ENCODE results near the gene ARMC7. TPM values are rescaled to one million over a fixed set of nuclear protein-coding genes. Genes with fewer than 3 reads are reported as not detected.
A peak's percentile ranks its signal among the peaks of the same experiment; 100 is the strongest.

ARMC7 gene
- total and polyA plus RNA-seq, 2 of the 13 experiments (the other 11 are each of a cell fraction or from before 2014, with no cell fraction given): 3.9 to 4.2 TPM

DNA sequence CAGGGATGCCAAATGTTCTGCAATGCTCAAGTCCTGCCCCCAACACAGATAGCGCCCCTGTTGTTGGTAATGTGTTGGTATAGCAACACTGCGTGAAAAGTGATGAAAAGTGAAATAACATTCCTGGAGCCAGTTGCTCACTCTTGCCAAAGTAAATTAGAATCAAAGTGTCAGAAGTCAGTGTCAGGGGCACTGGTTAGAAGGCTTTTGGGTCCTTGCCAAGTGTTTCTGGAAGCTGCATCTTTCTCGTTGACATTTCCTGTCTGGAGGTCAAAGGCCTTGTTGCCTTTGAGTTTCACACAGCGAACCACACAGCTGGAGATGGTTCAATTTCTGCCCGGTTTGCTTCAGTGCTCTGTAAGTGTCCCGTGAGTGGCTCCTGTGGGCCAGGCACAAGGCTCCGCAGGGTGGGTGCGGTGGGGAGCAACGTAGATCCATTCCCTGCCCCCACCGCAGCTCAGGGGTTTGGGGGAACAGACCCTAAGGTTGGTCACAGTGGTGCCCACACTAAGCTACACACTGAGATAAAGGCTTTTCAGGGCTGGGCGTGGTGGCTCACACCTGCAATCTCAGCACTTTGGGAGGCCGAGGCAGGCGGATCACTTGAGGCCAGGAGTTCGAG, 25.6 kb upstream of the ARMC7 start (continued):
- TF ChIP-seq, protein P1, sequence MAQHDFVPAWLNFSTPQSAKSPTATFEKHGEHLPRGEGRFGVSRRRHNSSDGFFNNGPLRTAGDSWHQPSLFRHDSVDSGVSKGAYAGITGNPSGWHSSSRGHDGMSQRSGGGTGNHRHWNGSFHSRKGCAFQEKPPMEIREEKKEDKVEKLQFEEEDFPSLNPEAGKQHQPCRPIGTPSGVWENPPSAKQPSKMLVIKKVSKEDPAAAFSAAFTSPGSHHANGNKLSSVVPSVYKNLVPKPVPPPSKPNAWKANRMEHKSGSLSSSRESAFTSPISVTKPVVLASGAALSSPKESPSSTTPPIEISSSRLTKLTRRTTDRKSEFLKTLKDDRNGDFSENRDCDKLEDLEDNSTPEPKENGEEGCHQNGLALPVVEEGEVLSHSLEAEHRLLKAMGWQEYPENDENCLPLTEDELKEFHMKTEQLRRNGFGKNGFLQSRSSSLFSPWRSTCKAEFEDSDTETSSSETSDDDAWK (CRISPR knock-in tag; IDR thresholded peaks at IDR 0.05): no peak
- TF ChIP-seq, protein P2, sequence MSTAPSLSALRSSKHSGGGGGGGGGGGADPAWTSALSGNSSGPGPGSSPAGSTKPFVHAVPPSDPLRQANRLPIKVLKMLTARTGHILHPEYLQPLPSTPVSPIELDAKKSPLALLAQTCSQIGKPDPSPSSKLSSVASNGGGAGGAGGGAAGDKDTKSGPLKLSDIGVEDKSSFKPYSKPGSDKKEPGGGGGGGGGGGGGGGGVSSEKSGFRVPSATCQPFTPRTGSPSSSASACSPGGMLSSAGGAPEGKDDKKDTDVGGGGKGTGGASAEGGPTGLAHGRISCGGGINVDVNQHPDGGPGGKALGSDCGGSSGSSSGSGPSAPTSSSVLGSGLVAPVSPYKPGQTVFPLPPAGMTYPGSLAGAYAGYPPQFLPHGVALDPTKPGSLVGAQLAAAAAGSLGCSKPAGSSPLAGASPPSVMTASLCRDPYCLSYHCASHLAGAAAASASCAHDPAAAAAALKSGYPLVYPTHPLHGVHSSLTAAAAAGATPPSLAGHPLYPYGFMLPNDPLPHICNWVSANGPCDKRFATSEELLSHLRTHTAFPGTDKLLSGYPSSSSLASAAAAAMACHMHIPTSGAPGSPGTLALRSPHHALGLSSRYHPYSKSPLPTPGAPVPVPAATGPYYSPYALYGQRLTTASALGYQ (CRISPR knock-in tag; IDR thresholded peaks at IDR 0.05): peak; percentile 73; the same call in 1 of the 2 replicates
- TF ChIP-seq ZNF558 (CRISPR knock-in tag; IDR thresholded peaks at IDR 0.05; ENCODE audit: borderline replicate concordance): no peak
- TF ChIP-seq ZEB1 (IDR thresholded peaks at IDR 0.05; ENCODE audit: insufficient replicate concordance, low read depth): peak; percentile 26
- no peak for TF ChIP-seq GABPA (IDR thresholded peaks at IDR 0.05; ENCODE audit: low read depth, low read length)
- TF ChIP-seq GABPA (CRISPR knock-in tag; IDR thresholded peaks at IDR 0.05; ENCODE audit: low read depth): peak; percentile 71
- peak; percentile 48; the same call in 1 of the 2 replicates for TF ChIP-seq ZFP36L1 (CRISPR knock-in tag; IDR thresholded peaks at IDR 0.05)
- 0 out of 2 replicates have a peak, but pooled peaks have one; percentile 40 for TF ChIP-seq ARHGAP35 (CRISPR knock-in tag; IDR thresholded peaks at IDR 0.05; ENCODE audit: borderline replicate concordance)
- TF ChIP-seq ZNF432 (CRISPR knock-in tag; IDR thresholded peaks at IDR 0.05; ENCODE audit: borderline replicate concordance): no peak
- peak; percentile 77 for TF ChIP-seq HMG20B (CRISPR knock-in tag; conservative IDR thresholded peaks at IDR 0.05)
- TF ChIP-seq ZNF484 (CRISPR knock-in tag; IDR thresholded peaks at IDR 0.05; ENCODE audit: borderline replicate concordance, low read depth): no peak
- peak; percentile 69 for TF ChIP-seq ELF1 (CRISPR knock-in tag; IDR thresholded peaks at IDR 0.05)
- no peak for TF ChIP-seq ZNF468 (CRISPR knock-in tag; IDR thresholded peaks at IDR 0.05)
- TF ChIP-seq, protein P3, sequence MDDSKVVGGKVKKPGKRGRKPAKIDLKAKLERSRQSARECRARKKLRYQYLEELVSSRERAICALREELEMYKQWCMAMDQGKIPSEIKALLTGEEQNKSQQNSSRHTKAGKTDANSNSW (CRISPR knock-in tag; IDR thresholded peaks at IDR 0.05; ENCODE audit: borderline replicate concordance): no peak
- TF ChIP-seq ZFP1 (CRISPR knock-in tag; IDR thresholded peaks at IDR 0.05): peak; percentile 52; the same call in 1 of the 2 replicates
- TF ChIP-seq, protein P4, sequence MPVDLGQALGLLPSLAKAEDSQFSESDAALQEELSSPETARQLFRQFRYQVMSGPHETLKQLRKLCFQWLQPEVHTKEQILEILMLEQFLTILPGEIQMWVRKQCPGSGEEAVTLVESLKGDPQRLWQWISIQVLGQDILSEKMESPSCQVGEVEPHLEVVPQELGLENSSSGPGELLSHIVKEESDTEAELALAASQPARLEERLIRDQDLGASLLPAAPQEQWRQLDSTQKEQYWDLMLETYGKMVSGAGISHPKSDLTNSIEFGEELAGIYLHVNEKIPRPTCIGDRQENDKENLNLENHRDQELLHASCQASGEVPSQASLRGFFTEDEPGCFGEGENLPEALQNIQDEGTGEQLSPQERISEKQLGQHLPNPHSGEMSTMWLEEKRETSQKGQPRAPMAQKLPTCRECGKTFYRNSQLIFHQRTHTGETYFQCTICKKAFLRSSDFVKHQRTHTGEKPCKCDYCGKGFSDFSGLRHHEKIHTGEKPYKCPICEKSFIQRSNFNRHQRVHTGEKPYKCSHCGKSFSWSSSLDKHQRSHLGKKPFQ (CRISPR knock-in tag; IDR thresholded peaks at IDR 0.05; ENCODE audit: insufficient replicate concordance): peak; percentile 47
- TF ChIP-seq ZNF589 (CRISPR knock-in tag; conservative IDR thresholded peaks at IDR 0.05): no peak
- TF ChIP-seq ZNF44 (CRISPR knock-in tag; IDR thresholded peaks at IDR 0.05): no peak
- TF ChIP-seq, protein P5, sequence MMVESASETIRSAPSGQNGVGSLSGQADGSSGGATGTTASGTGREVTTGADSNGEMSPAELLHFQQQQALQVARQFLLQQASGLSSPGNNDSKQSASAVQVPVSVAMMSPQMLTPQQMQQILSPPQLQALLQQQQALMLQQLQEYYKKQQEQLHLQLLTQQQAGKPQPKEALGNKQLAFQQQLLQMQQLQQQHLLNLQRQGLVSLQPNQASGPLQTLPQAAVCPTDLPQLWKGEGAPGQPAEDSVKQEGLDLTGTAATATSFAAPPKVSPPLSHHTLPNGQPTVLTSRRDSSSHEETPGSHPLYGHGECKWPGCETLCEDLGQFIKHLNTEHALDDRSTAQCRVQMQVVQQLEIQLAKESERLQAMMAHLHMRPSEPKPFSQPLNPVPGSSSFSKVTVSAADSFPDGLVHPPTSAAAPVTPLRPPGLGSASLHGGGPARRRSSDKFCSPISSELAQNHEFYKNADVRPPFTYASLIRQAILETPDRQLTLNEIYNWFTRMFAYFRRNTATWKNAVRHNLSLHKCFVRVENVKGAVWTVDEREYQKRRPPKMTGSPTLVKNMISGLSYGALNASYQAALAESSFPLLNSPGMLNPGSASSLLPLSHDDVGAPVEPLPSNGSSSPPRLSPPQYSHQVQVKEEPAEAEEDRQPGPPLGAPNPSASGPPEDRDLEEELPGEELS (CRISPR knock-in tag; IDR thresholded peaks at IDR 0.05): peak; percentile 97
- peak; percentile 87 for TF ChIP-seq PPARG (CRISPR knock-in tag; conservative IDR thresholded peaks at IDR 0.05)
- no peak for TF ChIP-seq ZNF383 (CRISPR knock-in tag; IDR thresholded peaks at IDR 0.05; ENCODE audit: borderline replicate concordance)
- no peak for TF ChIP-seq ZFP36 (IDR thresholded peaks at IDR 0.05; ENCODE audit: borderline replicate concordance, low read depth, low read length, partially characterized antibody)
- TF ChIP-seq DPF2 (CRISPR knock-in tag; IDR thresholded peaks at IDR 0.05; ENCODE audit: borderline replicate concordance, low read depth): peak; percentile 83
- peak; percentile 91 for TF ChIP-seq ZMYM2 (CRISPR knock-in tag; IDR thresholded peaks at IDR 0.05)
